HFFc6 (cell line): ENCODE measurements around the gene INO80E. TPM values are rescaled to one million over a fixed set of nuclear protein-coding genes. Genes with fewer than 3 reads are reported as not detected.

Experiments
- DNase-seq: peaks from one replicate; pipeline ENCODE4 v3.0.0-alpha.2; 2018
- H3K27ac Mint-ChIP-seq: 2 replicates; pipeline ENCODE4 v1.8.0; 2020; ENCODE audit warnings: mild to moderate bottlenecking, mixed read lengths
- H3K27me3 Mint-ChIP-seq: 2 replicates; pipeline ENCODE4 v1.8.0; 2021; ENCODE audit warnings: mild to moderate bottlenecking, moderate library complexity, mixed read lengths; ENCODE audit not compliant: insufficient read depth
- H3K36me3 Mint-ChIP-seq: 2 replicates; pipeline ENCODE4 v1.8.0; 2021; ENCODE audit warnings: low read depth, mixed read lengths
- H3K4me1 Mint-ChIP-seq: 2 replicates; pipeline ENCODE4 v1.8.0; 2020; ENCODE audit warnings: low read depth, mixed read lengths
- H3K4me3 Mint-ChIP-seq: 2 replicates; pipeline ENCODE4 v1.8.0; 2020; ENCODE audit warnings: mild to moderate bottlenecking, moderate library complexity, mixed read lengths
- H3K9me3 Mint-ChIP-seq: 2 replicates; pipeline ENCODE4 v1.8.0; 2020; ENCODE audit warnings: mild to moderate bottlenecking, mixed read lengths
- total RNA-seq, 6 experiments: library from RNA; stranded (reverse); fragmentation: NEBNext Ultra II Directional; extraction: Animal tissue kit (Norgen Biotek cat#: 25700); gene quantifications; 2 replicates in 1 of 6; 3 replicates in 5 of 6; pipeline ENCODE4 v1.2.3, GENCODE V29; 2021
- TF ChIP-seq, protein P1 (sequence below): fragments of 200-600 bp; sonication (generic); IDR thresholded peaks from 2 replicates; pipeline ENCODE4 v1.5.0; 2021; ENCODE audit warnings: antibody characterized with exemption, mild to moderate bottlenecking

Gene INO80E
- total RNA-seq, 6 experiments from 2014 or later = 61.0 to 77.4 (median 73.8) TPM

DNA sequence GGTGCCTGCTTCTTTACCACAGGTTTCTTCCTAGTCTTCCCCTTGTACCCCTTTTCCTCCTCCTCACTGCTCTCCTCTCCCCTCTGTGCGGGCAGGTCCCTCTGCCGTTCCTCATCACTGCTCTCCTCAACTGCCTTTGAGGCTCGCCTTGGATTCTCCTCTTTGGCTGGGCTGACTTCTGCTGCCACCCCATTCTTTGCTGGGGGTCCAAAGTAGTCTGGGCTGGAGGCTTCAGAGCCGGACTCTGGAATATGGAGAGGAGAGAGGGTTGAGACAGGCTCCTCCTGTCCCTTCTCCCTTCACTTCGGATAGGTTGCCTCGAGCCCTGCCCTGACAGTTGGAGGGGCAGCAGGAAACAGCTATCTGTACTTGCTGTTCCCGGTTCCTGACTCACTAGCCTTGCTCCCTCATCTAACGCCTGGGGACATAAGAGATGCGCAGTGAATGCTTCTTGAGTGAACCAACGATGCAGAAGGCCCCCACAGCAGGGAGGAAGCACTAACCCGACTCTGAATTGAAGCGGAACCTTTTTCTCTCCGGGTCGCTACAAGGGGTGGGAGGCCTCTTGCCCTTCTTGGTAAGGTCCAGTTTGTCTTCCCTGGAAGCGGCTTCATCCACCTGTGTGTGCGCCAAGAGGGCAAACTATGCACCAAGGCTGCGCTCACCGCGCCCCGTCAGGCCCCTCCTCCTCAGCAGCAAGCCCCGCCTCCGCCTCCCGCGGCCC is 1.3 kb upstream of the INO80E start:
- peak overlapping the region; percentile 98 for H3K27ac Mint-ChIP-seq
- peak; percentile 96 for DNase-seq
- peak overlapping the region; percentile 95 for H3K4me3 Mint-ChIP-seq
- no peaks in the 10 kb centered on the region for H3K9me3 Mint-ChIP-seq
- H3K4me1 Mint-ChIP-seq = peaks cover 29% of the 10 kb centered on the region
- TF ChIP-seq, protein P1, sequence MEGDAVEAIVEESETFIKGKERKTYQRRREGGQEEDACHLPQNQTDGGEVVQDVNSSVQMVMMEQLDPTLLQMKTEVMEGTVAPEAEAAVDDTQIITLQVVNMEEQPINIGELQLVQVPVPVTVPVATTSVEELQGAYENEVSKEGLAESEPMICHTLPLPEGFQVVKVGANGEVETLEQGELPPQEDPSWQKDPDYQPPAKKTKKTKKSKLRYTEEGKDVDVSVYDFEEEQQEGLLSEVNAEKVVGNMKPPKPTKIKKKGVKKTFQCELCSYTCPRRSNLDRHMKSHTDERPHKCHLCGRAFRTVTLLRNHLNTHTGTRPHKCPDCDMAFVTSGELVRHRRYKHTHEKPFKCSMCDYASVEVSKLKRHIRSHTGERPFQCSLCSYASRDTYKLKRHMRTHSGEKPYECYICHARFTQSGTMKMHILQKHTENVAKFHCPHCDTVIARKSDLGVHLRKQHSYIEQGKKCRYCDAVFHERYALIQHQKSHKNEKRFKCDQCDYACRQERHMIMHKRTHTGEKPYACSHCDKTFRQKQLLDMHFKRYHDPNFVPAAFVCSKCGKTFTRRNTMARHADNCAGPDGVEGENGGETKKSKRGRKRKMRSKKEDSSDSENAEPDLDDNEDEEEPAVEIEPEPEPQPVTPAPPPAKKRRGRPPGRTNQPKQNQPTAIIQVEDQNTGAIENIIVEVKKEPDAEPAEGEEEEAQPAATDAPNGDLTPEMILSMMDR = no peak
- peaks cover 5% of the 10 kb centered on the region for H3K27me3 Mint-ChIP-seq
- H3K36me3 Mint-ChIP-seq = peaks cover 38% of the 10 kb centered on the region

DNA sequence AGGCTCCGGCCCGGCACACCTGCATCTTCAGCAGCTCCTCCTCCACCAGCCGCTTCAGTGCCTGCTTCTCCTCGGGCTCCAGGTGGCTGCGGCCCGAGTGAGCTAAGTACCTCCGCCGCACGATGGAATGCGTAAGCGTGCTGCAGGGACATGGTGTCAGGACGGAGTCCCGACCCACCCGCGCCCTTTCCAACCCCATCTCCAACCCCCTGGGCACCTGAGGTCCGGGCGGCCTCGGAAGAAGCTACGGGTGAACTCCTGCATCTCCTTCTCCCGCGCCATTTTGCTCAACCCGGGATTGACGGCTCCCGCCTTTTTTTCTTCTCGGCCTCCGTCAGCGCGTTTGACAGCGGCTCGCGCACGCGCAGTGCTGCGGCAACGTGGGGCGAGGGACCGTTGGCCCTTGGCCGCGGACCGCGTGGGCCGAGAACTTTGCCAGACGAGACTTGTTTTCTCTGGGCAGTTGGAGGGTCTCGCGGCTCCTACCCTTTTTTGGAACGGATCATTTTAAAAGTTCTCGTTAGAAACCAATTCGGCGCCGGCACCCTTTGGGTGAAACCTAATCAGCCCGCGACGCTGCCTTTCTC is 624 bp upstream of the INO80E start, which contains the start of gene HIRIP3:
Gene HIRIP3 (minus strand): TSS at position 294 of the 587 bp plus-strand sequence. CDS start 12 bp downstream, at position 282.
- Mint-ChIP-seq H3K27me3 (peaks cover 5% of the 10 kb centered on the region), H3K36me3 (peaks cover 35% of the 10 kb centered on the region), H3K9me3 (no peaks in the 10 kb centered on the region), H3K27ac (peak within 1 kb of the TSS; percentile 98), H3K4me1 (peaks cover 29% of the 10 kb centered on the region), H3K4me3 (peak within 1 kb of the TSS; percentile 95)
- peak; percentile 42 for DNase-seq
- TF ChIP-seq, protein P1 = no peak

DNA sequence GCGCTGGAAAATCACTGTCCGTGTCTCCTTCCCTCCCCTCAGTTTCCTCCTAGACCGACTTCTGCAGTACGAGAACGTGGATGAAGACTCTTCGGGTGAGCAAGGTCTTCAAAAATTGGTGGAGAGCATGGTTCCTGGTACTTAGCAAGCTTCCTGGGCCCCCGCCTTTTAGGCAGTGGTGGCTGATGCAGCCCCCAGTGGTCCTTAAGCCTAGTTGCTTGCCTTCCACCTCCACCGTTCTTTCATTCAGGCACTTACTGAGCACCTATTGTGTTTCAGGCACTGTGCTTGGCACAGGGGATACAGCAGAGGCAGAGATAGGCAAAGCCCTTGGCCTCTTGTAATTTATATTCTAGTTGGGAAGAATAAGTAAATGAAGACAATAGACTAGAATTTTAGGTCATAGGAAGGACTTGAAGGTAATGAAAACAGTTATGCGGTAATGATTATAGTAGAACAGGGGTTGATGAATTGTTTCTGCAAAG is 767 bp downstream of the INO80E start:
- Mint-ChIP-seq H3K4me1 (peaks cover 29% of the 10 kb centered on the region), H3K27me3 (peaks cover 5% of the 10 kb centered on the region), H3K9me3 (no peaks in the 10 kb centered on the region), H3K4me3 (peak overlapping the region; percentile 95), H3K27ac (peak overlapping the region; percentile 98), H3K36me3 (peaks cover 33% of the 10 kb centered on the region)
- no peak for DNase-seq
- TF ChIP-seq, protein P1 = no peak

DNA sequence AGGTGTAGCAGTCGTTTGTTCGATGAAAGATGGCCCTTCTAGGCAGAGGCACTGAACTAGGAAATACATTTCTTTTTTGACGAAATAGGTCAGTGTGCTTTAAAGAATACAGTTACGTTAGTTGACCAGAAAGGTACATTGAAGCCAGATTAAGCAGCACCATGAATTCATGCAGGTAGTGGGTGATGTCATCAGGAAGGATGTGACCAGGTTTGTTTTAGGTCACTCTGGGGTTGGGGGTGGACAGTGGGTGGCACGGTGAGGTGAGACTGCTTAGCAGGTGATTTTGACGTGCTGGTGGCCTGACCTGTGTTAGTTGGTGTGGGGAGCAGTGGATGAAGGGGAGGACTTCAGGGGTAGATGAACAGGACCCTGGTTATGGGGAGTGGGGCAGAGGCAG is 3.6 kb downstream of the INO80E start:
- Mint-ChIP-seq H3K9me3 (no peaks in the 10 kb centered on the region), H3K4me1 (peaks cover 11% of the 10 kb centered on the region), H3K27me3 (peaks cover 10% of the 10 kb centered on the region), H3K36me3 (peaks cover 23% of the 10 kb centered on the region), H3K4me3 (no peak overlapping the region), H3K27ac (peak overlapping the region; percentile 6; the same call in 1 of the 2 replicates)
- DNase-seq = no peak
- TF ChIP-seq, protein P1 = no peak

DNA sequence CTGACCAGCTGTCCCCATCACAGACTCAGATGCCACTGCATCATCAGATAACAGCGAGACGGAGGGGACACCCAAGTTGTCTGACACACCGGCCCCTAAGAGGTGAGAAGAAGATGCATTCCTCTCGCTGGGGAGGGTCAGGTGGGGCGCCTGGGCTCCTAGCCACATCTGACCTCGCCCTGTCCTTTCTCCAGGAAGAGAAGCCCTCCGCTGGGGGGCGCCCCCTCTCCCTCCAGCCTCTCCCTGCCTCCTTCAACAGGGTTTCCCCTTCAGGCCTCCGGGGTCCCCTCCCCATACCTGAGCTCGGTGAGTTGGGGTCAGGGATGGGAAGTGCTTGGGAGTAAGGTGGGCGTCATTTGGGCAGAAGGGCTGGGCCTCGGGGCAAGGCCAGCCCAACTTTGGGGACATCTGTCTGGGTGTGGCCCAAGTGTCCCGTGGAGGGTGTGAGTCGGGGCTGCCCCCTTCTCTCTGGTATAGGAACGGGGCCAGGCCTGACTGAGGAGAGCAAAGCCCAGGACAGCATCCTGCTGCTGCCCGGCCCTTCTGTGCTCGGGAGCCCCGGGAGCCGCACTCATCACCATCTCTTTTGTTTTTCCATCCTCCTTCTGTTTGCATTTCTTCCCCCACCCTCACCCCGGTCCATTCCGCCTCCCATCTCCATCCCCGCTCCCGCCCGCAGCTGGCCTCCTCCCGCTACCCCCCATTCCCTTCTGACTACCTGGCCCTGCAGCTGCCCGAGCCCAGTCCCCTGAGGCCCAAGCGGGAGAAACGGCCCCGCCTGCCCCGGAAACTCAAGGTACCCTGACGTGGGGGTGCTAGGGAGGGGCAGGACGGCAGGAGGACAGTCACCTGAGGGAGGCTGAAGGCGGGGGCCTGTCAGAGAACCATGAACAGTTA is 4.9 kb downstream of the INO80E start:
- Mint-ChIP-seq H3K36me3 (peaks cover 23% of the 10 kb centered on the region), H3K9me3 (no peaks in the 10 kb centered on the region), H3K27ac (no peak overlapping the region), H3K4me3 (no peak overlapping the region), H3K27me3 (peaks cover 5% of the 10 kb centered on the region), H3K4me1 (peaks cover 6% of the 10 kb centered on the region)
- no peak for DNase-seq
- TF ChIP-seq, protein P1 = peak; percentile 8; the same call in 1 of the 2 replicates
